ENCODE data around the gene MDH2.
A peak's percentile ranks its signal among the peaks of the same experiment; 100 is the strongest.
"Not testable (repeated sequence)": the region's sequence is repeated elsewhere in the genome, so short reads cannot be mapped to it uniquely, and the experiment has no call there.

The MDH2 gene

GRCh38 chr7:76049295-76049694 lies 1.4 kb downstream of the MDH2 start:
- Histone ChIP-seq H3K9ac (ENCODE audit: low read length) (peak overlapping the region; percentile 97), H4K20me1 (ENCODE audit: low read depth, low read length) (peaks cover 6% of the 10 kb centered on the region; the same call in 1 of the 2 replicates), H2AFZ (ENCODE audit: low read depth, low read length, severe bottlenecking) (no peak overlapping the region), H3K27ac (ENCODE audit: low read depth, low read length) (no peak overlapping the region), H3K4me3 (ENCODE audit: insufficient read depth, low read length, poor library complexity, severe bottlenecking) (peak overlapping the region; percentile 92), H3K4me2 (ENCODE audit: low read depth, low read length, poor library complexity, severe bottlenecking) (peak overlapping the region; percentile 69), H3K27me3 (ENCODE audit: low read length) (no peaks in the 10 kb centered on the region), H3K9me3 (ENCODE audit: insufficient read depth, low read length) (no peaks in the 10 kb centered on the region), H3K79me2 (ENCODE audit: insufficient read depth, low read length) (peaks cover 97% of the 10 kb centered on the region), H3F3A (ENCODE audit: insufficient read depth) (no peaks in the 10 kb centered on the region), H3K9me2 (replicated peaks; ENCODE audit: insufficient read depth, low read length) (no peaks in the 10 kb centered on the region), H3K36me3 (ENCODE audit: low read length) (no peaks in the 10 kb centered on the region)
- TF ChIP-seq EZH2phosphoT487 (conservative IDR thresholded peaks at IDR 0.05; ENCODE audit: low read length) (no peak), CTCF (IDR thresholded peaks at IDR 0.05; ENCODE audit: insufficient read depth, low read length, poor library complexity, severe bottlenecking) (no peak)

- peaks cover 6% of the 10 kb centered on the region; the same call in 1 of the 2 replicates for H4K20me1 ChIP-seq (ENCODE audit: low read depth, low read length)
Observed at GRCh38 chr7:76050545-76050944, 2.6 kb downstream of the MDH2 start.

GRCh38 chr7:76051840-76052239 lies 3.9 kb downstream of the MDH2 start:
- H3K4me2 ChIP-seq (ENCODE audit: low read depth, low read length, poor library complexity, severe bottlenecking) = no peak overlapping the region
- no peaks in the 10 kb centered on the region for H3K27me3 ChIP-seq (ENCODE audit: low read length)
- H3K79me2 ChIP-seq (ENCODE audit: insufficient read depth, low read length) = peaks cover 97% of the 10 kb centered on the region
- H2AFZ ChIP-seq (ENCODE audit: low read depth, low read length, severe bottlenecking) = no peak overlapping the region
- no peak overlapping the region for H3K9ac ChIP-seq (ENCODE audit: low read length)
- H3F3A ChIP-seq (ENCODE audit: insufficient read depth) = no peaks in the 10 kb centered on the region
- TF ChIP-seq CTCF (IDR thresholded peaks at IDR 0.05; ENCODE audit: insufficient read depth, low read length, poor library complexity, severe bottlenecking) = no peak
- H3K4me3 ChIP-seq (ENCODE audit: insufficient read depth, low read length, poor library complexity, severe bottlenecking) = no peak overlapping the region
- no peak overlapping the region for H3K27ac ChIP-seq (ENCODE audit: low read depth, low read length)
- H4K20me1 ChIP-seq (ENCODE audit: low read depth, low read length) = peaks cover 11% of the 10 kb centered on the region
- no peaks in the 10 kb centered on the region for H3K9me3 ChIP-seq (ENCODE audit: insufficient read depth, low read length)
- no peaks in the 10 kb centered on the region for H3K9me2 ChIP-seq (replicated peaks; ENCODE audit: insufficient read depth, low read length)
- no peaks in the 10 kb centered on the region for H3K36me3 ChIP-seq (ENCODE audit: low read length)

More at GRCh38 chr7:76050545-76050944, 2.6 kb downstream of the MDH2 start:
- no peak overlapping the region for H3K9ac ChIP-seq (ENCODE audit: low read length)
- H3K9me2 ChIP-seq (replicated peaks; ENCODE audit: insufficient read depth, low read length) = no peaks in the 10 kb centered on the region
- H3K9me3 ChIP-seq (ENCODE audit: insufficient read depth, low read length) = no peaks in the 10 kb centered on the region
- no peak overlapping the region for H3K27ac ChIP-seq (ENCODE audit: low read depth, low read length)
- no peaks in the 10 kb centered on the region for H3K36me3 ChIP-seq (ENCODE audit: low read length)
- H3F3A ChIP-seq (ENCODE audit: insufficient read depth) = no peaks in the 10 kb centered on the region
- H3K27me3 ChIP-seq (ENCODE audit: low read length) = no peaks in the 10 kb centered on the region
- no peak overlapping the region for H2AFZ ChIP-seq (ENCODE audit: low read depth, low read length, severe bottlenecking)
- TF ChIP-seq CTCF (IDR thresholded peaks at IDR 0.05; ENCODE audit: insufficient read depth, low read length, poor library complexity, severe bottlenecking) = no peak
- TF ChIP-seq EZH2phosphoT487 (conservative IDR thresholded peaks at IDR 0.05; ENCODE audit: low read length) = no peak
- H3K4me2 ChIP-seq (ENCODE audit: low read depth, low read length, poor library complexity, severe bottlenecking) = no peak overlapping the region
- H3K79me2 ChIP-seq (ENCODE audit: insufficient read depth, low read length) = peaks cover 96% of the 10 kb centered on the region
- no peak overlapping the region for H3K4me3 ChIP-seq (ENCODE audit: insufficient read depth, low read length, poor library complexity, severe bottlenecking)

GRCh38 chr7:76052681-76053080 lies 4.8 kb downstream of the MDH2 start:
- not testable (repeated sequence) for H3K27ac ChIP-seq (ENCODE audit: low read depth, low read length); H3K9me2 ChIP-seq (replicated peaks; ENCODE audit: insufficient read depth, low read length); H3K9ac ChIP-seq (ENCODE audit: low read length); H3K36me3 ChIP-seq (ENCODE audit: low read length); H3K9me3 ChIP-seq (ENCODE audit: insufficient read depth, low read length); H3F3A ChIP-seq (ENCODE audit: insufficient read depth); H3K4me2 ChIP-seq (ENCODE audit: low read depth, low read length, poor library complexity, severe bottlenecking); H3K27me3 ChIP-seq (ENCODE audit: low read length); H3K4me3 ChIP-seq (ENCODE audit: insufficient read depth, low read length, poor library complexity, severe bottlenecking); H2AFZ ChIP-seq (ENCODE audit: low read depth, low read length, severe bottlenecking)
- Histone ChIP-seq H4K20me1 (ENCODE audit: low read depth, low read length) (peaks cover 11% of the 10 kb centered on the region), H3K79me2 (ENCODE audit: insufficient read depth, low read length) (peaks cover 89% of the 10 kb centered on the region)

Measured in SU-DHL-6 (cell line).